ENCODE measurements around the gene ATP5F1C. TPM values are rescaled to one million over a fixed set of nuclear protein-coding genes. Genes with fewer than 3 reads are reported as not detected.

ATP5F1C gene
- total RNA-seq, 1 experiment from 2014 or later: 280 TPM

DNA sequence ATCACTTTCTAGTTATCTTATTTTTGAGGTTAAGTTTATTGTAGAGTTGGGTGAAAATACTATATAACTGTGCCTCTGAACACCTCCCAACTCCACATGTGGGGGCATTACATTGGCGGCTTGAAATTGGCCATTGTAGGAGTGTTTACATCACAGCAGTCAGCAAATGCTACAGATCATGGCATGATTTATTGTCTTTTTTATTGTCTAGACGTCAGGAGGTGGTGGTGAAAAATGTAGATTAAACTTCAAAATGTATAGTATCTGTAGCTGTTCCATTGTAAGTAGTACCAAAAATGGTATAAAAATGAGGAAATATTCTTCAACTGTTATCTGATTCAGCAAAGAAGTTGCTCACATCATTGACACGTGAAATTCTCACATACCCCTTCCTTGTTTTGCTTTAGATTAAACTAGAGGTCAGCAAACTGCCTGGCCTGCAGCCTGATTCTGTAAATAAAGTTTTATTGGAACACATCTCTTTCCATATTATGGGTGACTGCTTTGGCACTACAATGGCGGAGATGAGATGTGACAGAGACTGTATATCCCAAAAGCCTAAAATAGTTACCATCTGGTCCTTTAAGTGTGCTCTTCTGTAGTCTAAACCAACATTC, 65.4 kb downstream of the ATP5F1C start:
- Histone ChIP-seq H2BK15ac (ENCODE audit: low read depth, low read length) (no peak overlapping the region), H2BK5ac (ENCODE audit: insufficient read length, low read length) (no peak overlapping the region), H3K23ac (ENCODE audit: insufficient read length, low read depth, low read length) (no peak overlapping the region), H4K91ac (ENCODE audit: insufficient read length, low read depth, low read length) (no peak overlapping the region), H3K79me1 (ENCODE audit: insufficient read depth, low read depth, low read length, poor library complexity, severe bottlenecking) (no peaks in the 10 kb centered on the region), H4K20me1 (ENCODE audit: control insufficient read depth, insufficient read depth, insufficient read length) (no peaks in the 10 kb centered on the region), H2AK5ac (ENCODE audit: insufficient read length, low read length) (no peak overlapping the region), H3K27ac (ENCODE audit: insufficient read length, low read depth, low read length) (no peak overlapping the region), H3K14ac (ENCODE audit: insufficient read depth, low read length) (no peak overlapping the region), H3T11ph (ENCODE audit: low read length) (no peak overlapping the region), H3K18ac (ENCODE audit: insufficient read length, low read depth, low read length) (no peak overlapping the region), H2BK120ac (ENCODE audit: low read depth, low read length, poor library complexity, severe bottlenecking) (no peak overlapping the region), H3K4me2 (ENCODE audit: insufficient read depth, insufficient read length, low read length) (no peak overlapping the region), H2AFZ (ENCODE audit: low read length) (no peak overlapping the region), H4K8ac (replicated peaks; ENCODE audit: insufficient read length, low read depth, low read length) (no peak overlapping the region), H4K5ac (ENCODE audit: insufficient read length, low read depth, low read length) (no peak overlapping the region), H3K23me2 (ENCODE audit: insufficient read length, low read depth, low read length, poor library complexity, severe bottlenecking) (no peaks in the 10 kb centered on the region), H2BK20ac (ENCODE audit: low read depth, low read length, poor library complexity, severe bottlenecking) (peak overlapping the region; percentile 26), H3K4me1 (ENCODE audit: insufficient read depth, low read length) (peaks cover 6% of the 10 kb centered on the region; the same call in 1 of the 2 replicates), H3K79me2 (ENCODE audit: insufficient read depth, low read length) (no peaks in the 10 kb centered on the region; the same call in 1 of the 2 replicates), H3K9me3 (ENCODE audit: control insufficient read depth, low read depth, low read length) (no peaks in the 10 kb centered on the region), H3K56ac (ENCODE audit: insufficient read length, low read depth, low read length) (no peak overlapping the region), H3K27me3 (ENCODE audit: insufficient read depth, low read length) (no peaks in the 10 kb centered on the region), H3K4ac (ENCODE audit: low read depth, low read length) (no peak overlapping the region), H2BK12ac (ENCODE audit: insufficient read length, low read depth, low read length) (peak overlapping the region; percentile 71), H3K9ac (ENCODE audit: extremely low read depth, insufficient read length, low read length) (no peak overlapping the region)
- Mint-ChIP-seq H3K36me3 (ENCODE audit: insufficient read depth in 1 of 3, low read depth in 3 of 3) (peaks cover 0 to 3% (median 0%) of the 10 kb centered on the region in 3 experiments; a peak in 1 of 7 replicates), H3K27me3 (ENCODE audit: low read depth) (no peaks in the 10 kb centered on the region), H3K27ac (no peak overlapping the region), H3K9me3 (no peaks in the 10 kb centered on the region; a peak in 1 of 5 replicates), H3K4me1 (peaks cover 23 to 24% of the 10 kb centered on the region in 2 experiments), H3K4me3 (no peak overlapping the region)
- TF ChIP-seq, protein P1, sequence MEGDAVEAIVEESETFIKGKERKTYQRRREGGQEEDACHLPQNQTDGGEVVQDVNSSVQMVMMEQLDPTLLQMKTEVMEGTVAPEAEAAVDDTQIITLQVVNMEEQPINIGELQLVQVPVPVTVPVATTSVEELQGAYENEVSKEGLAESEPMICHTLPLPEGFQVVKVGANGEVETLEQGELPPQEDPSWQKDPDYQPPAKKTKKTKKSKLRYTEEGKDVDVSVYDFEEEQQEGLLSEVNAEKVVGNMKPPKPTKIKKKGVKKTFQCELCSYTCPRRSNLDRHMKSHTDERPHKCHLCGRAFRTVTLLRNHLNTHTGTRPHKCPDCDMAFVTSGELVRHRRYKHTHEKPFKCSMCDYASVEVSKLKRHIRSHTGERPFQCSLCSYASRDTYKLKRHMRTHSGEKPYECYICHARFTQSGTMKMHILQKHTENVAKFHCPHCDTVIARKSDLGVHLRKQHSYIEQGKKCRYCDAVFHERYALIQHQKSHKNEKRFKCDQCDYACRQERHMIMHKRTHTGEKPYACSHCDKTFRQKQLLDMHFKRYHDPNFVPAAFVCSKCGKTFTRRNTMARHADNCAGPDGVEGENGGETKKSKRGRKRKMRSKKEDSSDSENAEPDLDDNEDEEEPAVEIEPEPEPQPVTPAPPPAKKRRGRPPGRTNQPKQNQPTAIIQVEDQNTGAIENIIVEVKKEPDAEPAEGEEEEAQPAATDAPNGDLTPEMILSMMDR (conservative IDR thresholded peaks at IDR 0.05): no peak
- no CpG with 5 or more reads among the region's 4 CpGs for WGBS (ENCODE audit: extremely low coverage, insufficient read length, low lambda C conversion rate)
- DNase-seq: no peak

Measured in H9 (cell line).